Measurements from ENCODE around the gene GPRC5A. TPM values are rescaled to one million over a fixed set of nuclear protein-coding genes. Genes with fewer than 3 reads are reported as not detected.

The GPRC5A gene
- total and polyA plus RNA-seq, 2 of the 4 experiments (the other 2 are of a cell fraction), result 49.6 to 201 TPM

DNA sequence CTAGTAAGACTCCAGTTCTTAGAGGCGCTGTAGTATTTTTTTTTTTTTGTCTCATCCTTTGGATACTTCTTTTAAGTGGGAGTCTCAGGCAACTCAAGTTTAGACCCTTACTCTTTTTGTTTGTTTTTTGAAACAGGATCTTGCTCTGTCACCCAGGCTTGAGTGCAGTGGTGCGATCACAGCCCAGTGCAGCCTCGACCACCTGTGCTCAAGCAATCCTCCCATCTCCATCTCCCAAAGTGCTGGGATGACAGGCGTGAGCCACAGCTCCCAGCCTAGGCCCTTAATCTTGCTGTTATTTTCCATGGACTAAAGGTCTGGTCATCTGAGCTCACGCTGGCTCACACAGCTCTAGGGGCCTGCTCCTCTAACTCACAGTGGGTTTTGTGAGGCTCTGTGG is 21.3 kb downstream of the GPRC5A start:
- Histone ChIP-seq H2BK120ac (ENCODE audit: low read depth, low read length) (no peak overlapping the region), H3K9ac (ENCODE audit: low read depth, low read length) (no peak overlapping the region), H3K4me1 (ENCODE audit: control insufficient read depth, insufficient read depth, low read length) (peaks cover 20% of the 10 kb centered on the region), H3K36me3 (ENCODE audit: control insufficient read depth, insufficient read depth, low read length) (peaks cover 49% of the 10 kb centered on the region), H3K56ac (ENCODE audit: extremely low read depth, insufficient read depth, low read length) (no peak overlapping the region), H3K27ac (ENCODE audit: insufficient read depth, low read length) (no peak overlapping the region), H3K4me2 (ENCODE audit: low read depth, low read length) (no peak overlapping the region), H4K20me1 (ENCODE audit: insufficient read depth, low read length) (peaks cover 24% of the 10 kb centered on the region), H2BK15ac (ENCODE audit: low read depth, low read length) (no peak overlapping the region), H2BK20ac (ENCODE audit: low read depth, low read length) (no peak overlapping the region), H3K23ac (ENCODE audit: low read depth, low read length) (no peak overlapping the region), H2AK5ac (ENCODE audit: low read depth, low read length) (no peak overlapping the region), H4K91ac (ENCODE audit: insufficient read depth, low read depth, low read length) (no peak overlapping the region), H3K14ac (replicated peaks; ENCODE audit: low read depth, low read length) (no peak overlapping the region), H4K8ac (ENCODE audit: low read depth in 2 of 2, low read length in 2 of 2) (no peak overlapping the region), H2AK9ac (replicated peaks; ENCODE audit: low read depth, low read length, poor library complexity) (no peak overlapping the region), H3K4me3 (ENCODE audit: insufficient read depth, low read depth, low read length) (no peak overlapping the region), H3K9me1 (ENCODE audit: insufficient read depth, low read length) (peaks cover 19% of the 10 kb centered on the region), H3K4ac (ENCODE audit: low read depth, low read length) (no peak overlapping the region), H4K5ac (ENCODE audit: low read depth, low read length) (no peak overlapping the region), H2BK5ac (ENCODE audit: low read depth, low read length, poor library complexity, severe bottlenecking) (no peak overlapping the region), H3K18ac (ENCODE audit: low read depth, low read length) (no peak overlapping the region), H3K9me3 (ENCODE audit: control insufficient read depth, insufficient read depth, low read length) (no peaks in the 10 kb centered on the region), H2AFZ (replicated peaks; ENCODE audit: low read length, poor library complexity) (no peak overlapping the region), H3K27me3 (ENCODE audit: control insufficient read depth, insufficient read depth, low read length) (no peaks in the 10 kb centered on the region), H3K79me1 (ENCODE audit: low read depth in 1 of 2, low read length in 2 of 2) (peaks cover 22 to 72% of the 10 kb centered on the region in 2 experiments)
- intact Hi-C loops (cut with micrococcal nuclease) (no loop called here), in situ Hi-C loops (cut with MboI; ENCODE audit: low sequenced_read_pairs) (loop anchor here (10.0 to 25.0 kb wide), 2 partner anchors 182 to 625 kb away; no protein-coding TSS in a partner anchor), dilution Hi-C loops (cut with HindIII; ENCODE audit: low sequenced_read_pairs, unreplicated experiment) (no loop called here)
- CTCF ChIA-PET, result no interaction called here
- no peak for DNase-seq
- POLR2A ChIA-PET (ENCODE audit: unreplicated experiment), result interaction anchor here (0.6 kb wide), 1 partner anchor 284 kb away, joined by 3 read pairs; the partner anchor contains the start of gene EMP1
- TF ChIP-seq BHLHE40 (IDR thresholded peaks at IDR 0.05; ENCODE audit: low read depth, low read length), result no peak
- WGBS, 2 experiments (ENCODE audit: extremely low coverage in 2 of 2, insufficient read length in 1 of 2), result 100% methylated on average over 2 of the region's 5 CpGs; no CpG with 5 or more reads in 1 of the 2 experiments
- ATAC-seq (ENCODE audit: low read depth), result no peak
- no TSS peak for BruUV-seq (replicated peaks)
